ENCODE measurements around the gene NDUFS1. TPM values are rescaled to one million over a fixed set of nuclear protein-coding genes. Genes with fewer than 3 reads are reported as not detected.

NDUFS1 gene
- total and polyA plus RNA-seq, 2 of the 8 experiments (the other 6 are each of a cell fraction or from before 2014, with no cell fraction given), result 42.1 to 97.0 TPM

GRCh38 chr2:206189691-206190090, 30.4 kb upstream of the NDUFS1 start:
- Histone ChIP-seq H3K9ac (replicated peaks in 1 of 4; ENCODE audit: extremely low read depth in 1 of 4, low read depth in 3 of 4, low read length in 3 of 4) (no peak overlapping the region), H2BK12ac (ENCODE audit: low read depth, low read length) (no peak overlapping the region), H3K4me2 (ENCODE audit: insufficient read depth in 1 of 2, low read depth in 2 of 2, low read length in 2 of 2) (no peak overlapping the region), H4K5ac (ENCODE audit: insufficient read length, low read depth, low read length) (no peak overlapping the region), H3K18ac (ENCODE audit: extremely low read depth, low read length) (no peak overlapping the region), H2AFZ (ENCODE audit: low read length) (no peak overlapping the region), H3K79me2 (ENCODE audit: control insufficient read depth in 1 of 2, insufficient read depth in 2 of 2, low read length in 2 of 2) (no peaks in the 10 kb centered on the region), H3K79me1 (ENCODE audit: low read depth, low read length) (no peaks in the 10 kb centered on the region), H3K4me1 (replicated peaks in 1 of 4; ENCODE audit: control insufficient read depth in 3 of 4, insufficient read depth in 4 of 4, low read length in 3 of 4) (no peaks in the 10 kb centered on the region), H4K20me1 (replicated peaks in 1 of 2; ENCODE audit: control insufficient read depth in 1 of 2, insufficient read depth in 2 of 2, low read length in 2 of 2) (no peaks in the 10 kb centered on the region), H3K4me3 (ENCODE audit: extremely low read depth in 1 of 4, insufficient read depth in 2 of 4, low read depth in 3 of 4, low read length in 4 of 4) (no peak overlapping the region), H2BK15ac (ENCODE audit: low read length) (no peak overlapping the region), H3K27me3 (replicated peaks in 1 of 4; ENCODE audit: control insufficient read depth in 3 of 4, extremely low read depth in 1 of 4, insufficient read depth in 3 of 4, low read length in 3 of 4) (no peaks in the 10 kb centered on the region), H2AK5ac (ENCODE audit: low read depth, low read length) (no peak overlapping the region), H3K56ac (replicated peaks; ENCODE audit: insufficient read length, low read depth, low read length) (no peak overlapping the region), H3K4ac (replicated peaks; ENCODE audit: insufficient read length, low read depth, low read length) (no peak overlapping the region), H4K8ac (ENCODE audit: extremely low read depth, insufficient read depth, low read length) (no peak overlapping the region), H4K91ac (replicated peaks; ENCODE audit: insufficient read length, low read length) (no peak overlapping the region), H3K9me3 (ENCODE audit: insufficient read depth in 2 of 2, low read depth in 1 of 2, low read length in 1 of 2) (no peaks in the 10 kb centered on the region), H3K27ac (ENCODE audit: low read depth, low read length) (no peak overlapping the region), H2BK5ac (ENCODE audit: low read depth, low read length) (no peak overlapping the region), H2BK20ac (ENCODE audit: low read length) (no peak overlapping the region), H3K23me2 (ENCODE audit: low read depth, low read length) (peaks cover 2% of the 10 kb centered on the region; the same call in 1 of the 2 replicates), H2BK120ac (replicated peaks; ENCODE audit: low read depth, low read length) (no peak overlapping the region), H3K23ac (ENCODE audit: insufficient read length) (no peak overlapping the region), H3K36me3 (ENCODE audit: control insufficient read depth in 2 of 4, insufficient read depth in 4 of 4, low read length in 3 of 4) (no peaks in the 10 kb centered on the region), H3K14ac (ENCODE audit: insufficient read length) (no peak overlapping the region)
- ChIA-PET POLR2A (ENCODE audit: partially characterized antibody) (no interaction called here), CTCF (ENCODE audit: partially characterized antibody) (interaction anchor here (2.4 kb wide), 1 partner anchor 24 kb away, joined by 10 read pairs; no protein-coding TSS in a partner anchor)
- WGBS, 2 experiments (ENCODE audit: extremely low coverage in 1 of 2, insufficient coverage in 1 of 2, insufficient read length in 1 of 2, insufficient replicate concordance in 2 of 2, low coverage in 1 of 2, low lambda C conversion rate in 2 of 2, missing lambda C conversion rate in 1 of 2), result 93% methylated on average over 3 of the region's 3 CpGs; no CpG with 5 or more reads in 1 of the 2 experiments
- FAIRE-seq (no peak), DNase-seq (ENCODE audit: low read depth in 1 of 2, low spot score in 2 of 2) (no peak)
- TF ChIP-seq CEBPB (IDR thresholded peaks at IDR 0.05; ENCODE audit: low read depth, low read length) (no peak), FOSL1 (IDR thresholded peaks at IDR 0.05; ENCODE audit: insufficient read depth, low read depth, low read length) (no peak), TCF12 (IDR thresholded peaks at IDR 0.05; ENCODE audit: low read depth, low read length) (no peak), CBX8 (IDR thresholded peaks at IDR 0.05; ENCODE audit: borderline replicate concordance, low read depth, low read length) (no peak), ATF3 (IDR thresholded peaks at IDR 0.05; ENCODE audit: insufficient read depth, low read depth, low read length) (no peak)
- TF ChIP-seq, protein P1, sequence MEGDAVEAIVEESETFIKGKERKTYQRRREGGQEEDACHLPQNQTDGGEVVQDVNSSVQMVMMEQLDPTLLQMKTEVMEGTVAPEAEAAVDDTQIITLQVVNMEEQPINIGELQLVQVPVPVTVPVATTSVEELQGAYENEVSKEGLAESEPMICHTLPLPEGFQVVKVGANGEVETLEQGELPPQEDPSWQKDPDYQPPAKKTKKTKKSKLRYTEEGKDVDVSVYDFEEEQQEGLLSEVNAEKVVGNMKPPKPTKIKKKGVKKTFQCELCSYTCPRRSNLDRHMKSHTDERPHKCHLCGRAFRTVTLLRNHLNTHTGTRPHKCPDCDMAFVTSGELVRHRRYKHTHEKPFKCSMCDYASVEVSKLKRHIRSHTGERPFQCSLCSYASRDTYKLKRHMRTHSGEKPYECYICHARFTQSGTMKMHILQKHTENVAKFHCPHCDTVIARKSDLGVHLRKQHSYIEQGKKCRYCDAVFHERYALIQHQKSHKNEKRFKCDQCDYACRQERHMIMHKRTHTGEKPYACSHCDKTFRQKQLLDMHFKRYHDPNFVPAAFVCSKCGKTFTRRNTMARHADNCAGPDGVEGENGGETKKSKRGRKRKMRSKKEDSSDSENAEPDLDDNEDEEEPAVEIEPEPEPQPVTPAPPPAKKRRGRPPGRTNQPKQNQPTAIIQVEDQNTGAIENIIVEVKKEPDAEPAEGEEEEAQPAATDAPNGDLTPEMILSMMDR (IDR thresholded peaks at IDR 0.05; ENCODE audit: control extremely low read depth in 1 of 3, insufficient read depth in 1 of 3, low read depth in 1 of 3, low read length in 3 of 3), result no peak

Measured in H1 (cell line).